Naive B cell (primary cell): Measurements from ENCODE around the gene GJC1. TPM values are rescaled to one million over a fixed set of nuclear protein-coding genes. Genes with fewer than 3 reads are reported as not detected.
"Not testable (repeated sequence)": the region's sequence is repeated elsewhere in the genome, so short reads cannot be mapped to it uniquely, and the experiment has no call there.

Experiments used
- ATAC-seq, 2 donors: fragments of 150-1000 bp; cut with Tn5 transposase; 2 replicates each; pipeline ENCODE4 v1.10.0; 2021; ENCODE audit warnings: low read depth in 2 of 2, mild to moderate bottlenecking in 2 of 2, moderate library complexity in 2 of 2
- DNase-seq: peaks from one replicate; pipeline ENCODE4 v3.0.0; 2022
- H3K27ac Mint-ChIP-seq, 6 donors: one replicate each; pipeline ENCODE4 v1.8.0; 2020 to 2022; ENCODE audit warnings: mild to moderate bottlenecking in 6 of 6, mixed read lengths in 6 of 6, moderate library complexity in 5 of 6, inconsistent platforms in 2 of 6
- H3K27me3 Mint-ChIP-seq, 3 donors: one replicate each; pipeline ENCODE4 v1.8.0; 2021 to 2022; ENCODE audit warnings: mixed read lengths in 3 of 3, mild to moderate bottlenecking in 1 of 3
- H3K36me3 Mint-ChIP-seq, 2 donors: one replicate each; pipeline ENCODE4 v1.8.0; 2020 to 2022; ENCODE audit warnings: mixed read lengths in 2 of 2, inconsistent platforms in 1 of 2, mild to moderate bottlenecking in 1 of 2
- H3K4me1 Mint-ChIP-seq, 3 donors: one replicate each; pipeline ENCODE4 v1.8.0; 2020 to 2022; ENCODE audit warnings: mixed read lengths in 3 of 3, inconsistent platforms in 1 of 3, mild to moderate bottlenecking in 1 of 3, moderate library complexity in 1 of 3
- H3K4me3 Mint-ChIP-seq, 8 donors: one replicate each; pipeline ENCODE4 v1.8.0; 2020 to 2022; ENCODE audit warnings: mild to moderate bottlenecking in 8 of 8, mixed read lengths in 8 of 8, moderate library complexity in 8 of 8, inconsistent platforms in 2 of 8
- H3K9me3 Mint-ChIP-seq, 7 donors: one replicate each; pipeline ENCODE4 v1.8.0; 2020 to 2022; ENCODE audit warnings: mixed read lengths in 7 of 7, mild to moderate bottlenecking in 5 of 7, inconsistent platforms in 2 of 7, moderate library complexity in 1 of 7
- polyA plus RNA-seq, 6 donors: library from polyadenylated mRNA; unstranded; fragments of 300-500 nt; fragmentation: Illumina TruSeq; gene quantifications; one replicate each; pipeline ENCODE4 v1.2.3, GENCODE V29; 2021; ENCODE audit warnings: low read depth in 6 of 6

The GJC1 gene
- polyA plus RNA-seq, 6 donors from 2014 or later: not detected

DNA sequence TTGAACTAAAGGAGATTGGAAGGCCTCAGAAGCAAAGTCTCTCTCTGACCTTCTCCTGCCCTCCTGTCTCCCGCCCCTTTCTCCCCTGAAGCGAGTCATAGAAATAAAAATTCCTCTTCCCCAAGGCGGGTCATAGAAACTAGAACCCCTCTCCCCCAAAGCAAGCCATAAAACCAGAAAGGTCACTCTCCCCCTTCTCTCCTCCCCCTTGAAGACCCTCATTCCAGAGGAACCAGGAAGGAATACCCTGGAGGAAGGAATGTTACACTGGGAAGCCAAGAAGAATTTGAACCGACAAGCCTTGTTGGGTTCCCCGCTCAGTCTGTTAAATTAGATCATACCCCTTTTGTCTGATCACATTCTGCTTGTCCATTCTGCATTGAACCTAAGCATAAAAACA is 2.7 kb upstream of the GJC1 start:
- peak overlapping the region in 1 of 8 donors; percentile 41 for H3K4me3 Mint-ChIP-seq
- H3K9me3 Mint-ChIP-seq: no peaks in the 10 kb centered on the region
- H3K4me1 Mint-ChIP-seq: peaks cover 7 to 13% (median 11%) of the 10 kb centered on the region in 3 donors
- DNase-seq (no peak), ATAC-seq (no peak)
- no peak overlapping the region for H3K27ac Mint-ChIP-seq
- H3K27me3 Mint-ChIP-seq: peaks cover 29 to 57% (median 36%) of the 10 kb centered on the region in 3 donors
- peaks cover 0 to 7% of the 10 kb centered on the region in 2 donors for H3K36me3 Mint-ChIP-seq

GRCh38 chr17:44831371-44831770 is 1.3 kb upstream of the GJC1 start:
- Mint-ChIP-seq H3K4me3 (peak overlapping the region in 6 of 8 donors; percentile 19 to 92 (median 39)), H3K4me1 (peaks cover 7 to 13% (median 11%) of the 10 kb centered on the region in 3 donors), H3K27ac (peak overlapping the region in 1 of 6 donors; percentile 67), H3K9me3 (no peaks in the 10 kb centered on the region), H3K27me3 (peaks cover 42 to 69% (median 47%) of the 10 kb centered on the region in 3 donors), H3K36me3 (peaks cover 0 to 7% of the 10 kb centered on the region in 2 donors)
- DNase-seq (no peak), ATAC-seq (no peak)

DNA sequence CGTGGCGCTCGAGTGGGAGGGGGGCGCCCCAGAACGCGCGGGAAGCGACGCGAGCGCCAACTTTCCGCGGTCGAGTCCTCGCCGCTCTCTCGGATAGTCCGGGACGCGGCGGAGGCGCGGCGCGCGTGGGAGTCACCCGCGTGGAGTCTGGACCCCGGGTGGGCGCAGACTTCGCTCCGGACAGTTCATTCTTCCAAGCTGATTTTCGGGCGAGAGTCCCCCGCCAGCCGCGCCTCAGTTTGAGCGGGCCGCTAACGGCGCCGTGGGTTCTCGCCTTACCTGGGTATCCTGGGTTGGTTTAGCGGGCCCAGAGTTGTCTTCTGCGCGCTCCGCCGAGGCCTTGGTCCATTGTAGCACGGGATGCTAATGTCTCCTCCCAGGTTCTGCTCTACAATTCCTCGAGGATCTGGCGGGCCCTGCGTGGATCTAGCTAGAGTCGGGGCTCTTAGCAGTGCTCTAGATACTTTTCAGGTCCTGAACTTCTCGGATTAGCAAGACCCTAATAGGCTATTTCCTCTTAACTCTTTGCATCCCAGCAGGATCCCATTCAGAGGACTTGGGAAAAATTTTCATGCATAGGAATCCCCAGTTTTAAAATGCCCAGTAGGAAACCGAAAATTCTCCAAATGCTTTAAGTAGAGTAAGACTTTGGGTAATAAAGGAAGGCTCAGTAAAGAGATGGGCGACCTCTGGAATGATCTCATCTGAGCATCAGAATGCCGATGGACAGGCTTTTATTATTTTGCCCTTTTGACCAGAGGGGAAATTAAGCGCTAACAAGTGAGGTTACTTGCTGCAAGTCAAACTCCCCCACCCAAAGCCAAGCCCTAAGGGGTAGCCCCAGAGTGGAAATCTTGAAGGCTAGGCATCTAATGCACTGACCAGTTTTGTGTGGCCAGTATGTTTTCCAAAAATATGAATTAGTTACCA is 537 bp upstream of the GJC1 start:
- Mint-ChIP-seq H3K4me3 (peak overlapping the region; percentile 70 to 93 (median 86)), H3K27ac (no peak overlapping the region), H3K4me1 (peaks cover 7 to 13% (median 11%) of the 10 kb centered on the region in 3 donors), H3K9me3 (no peaks in the 10 kb centered on the region), H3K27me3 (peaks cover 42 to 69% (median 47%) of the 10 kb centered on the region in 3 donors), H3K36me3 (peaks cover 0 to 7% of the 10 kb centered on the region in 2 donors)
- ATAC-seq: peak; percentile 34 to 42
- peak; percentile 1 for DNase-seq

DNA sequence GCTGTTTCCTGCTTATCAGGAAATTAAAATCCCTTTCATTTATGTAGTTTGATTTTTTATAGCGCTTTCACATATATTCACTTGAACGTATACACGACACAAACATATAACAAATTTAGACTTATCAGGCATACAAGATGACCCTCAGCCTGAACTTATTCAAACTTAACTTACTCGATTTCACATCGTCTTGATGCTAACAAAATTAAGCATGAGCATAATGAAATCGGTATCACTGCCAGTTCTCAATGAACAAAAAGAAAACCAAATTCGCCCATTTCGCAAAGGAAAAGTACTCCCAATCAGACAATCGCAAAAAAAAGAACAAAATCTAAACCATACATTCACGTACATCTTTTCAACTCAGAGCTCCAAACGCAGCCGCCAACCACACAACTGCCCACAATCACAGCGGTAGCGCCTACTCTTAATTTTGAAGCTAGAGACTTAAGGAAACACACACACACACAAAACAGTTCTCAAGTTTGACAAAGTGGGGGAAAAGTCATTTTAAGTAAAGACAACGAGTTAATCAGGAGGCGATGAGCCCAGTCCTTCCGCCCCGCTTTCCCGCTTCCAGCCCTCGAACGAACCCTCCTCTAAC is 1.1 kb downstream of the GJC1 start:
- peak; percentile 12 to 21 for ATAC-seq
- peak; percentile 5 for DNase-seq
- H3K27me3 Mint-ChIP-seq: peaks cover 42 to 57% (median 46%) of the 10 kb centered on the region in 3 donors
- H3K4me1 Mint-ChIP-seq: peaks cover 7 to 13% (median 11%) of the 10 kb centered on the region in 3 donors
- H3K27ac Mint-ChIP-seq: peak overlapping the region in 2 of 6 donors; percentile 51 to 72
- H3K36me3 Mint-ChIP-seq: peaks cover 0 to 7% of the 10 kb centered on the region in 2 donors
- peak overlapping the region; percentile 78 to 87 (median 83) for H3K4me3 Mint-ChIP-seq
- H3K9me3 Mint-ChIP-seq: no peaks in the 10 kb centered on the region

GRCh38 chr17:44827863-44828262 is 2.2 kb downstream of the GJC1 start:
- no peak overlapping the region for H3K4me3 Mint-ChIP-seq
- peaks cover 0 to 7% of the 10 kb centered on the region in 2 donors for H3K36me3 Mint-ChIP-seq
- H3K9me3 Mint-ChIP-seq: no peaks in the 10 kb centered on the region
- H3K27me3 Mint-ChIP-seq: peaks cover 30 to 51% (median 34%) of the 10 kb centered on the region in 3 donors
- ATAC-seq (no peak), DNase-seq (no peak)
- no peak overlapping the region for H3K27ac Mint-ChIP-seq
- peaks cover 7 to 13% (median 11%) of the 10 kb centered on the region in 3 donors for H3K4me1 Mint-ChIP-seq

DNA sequence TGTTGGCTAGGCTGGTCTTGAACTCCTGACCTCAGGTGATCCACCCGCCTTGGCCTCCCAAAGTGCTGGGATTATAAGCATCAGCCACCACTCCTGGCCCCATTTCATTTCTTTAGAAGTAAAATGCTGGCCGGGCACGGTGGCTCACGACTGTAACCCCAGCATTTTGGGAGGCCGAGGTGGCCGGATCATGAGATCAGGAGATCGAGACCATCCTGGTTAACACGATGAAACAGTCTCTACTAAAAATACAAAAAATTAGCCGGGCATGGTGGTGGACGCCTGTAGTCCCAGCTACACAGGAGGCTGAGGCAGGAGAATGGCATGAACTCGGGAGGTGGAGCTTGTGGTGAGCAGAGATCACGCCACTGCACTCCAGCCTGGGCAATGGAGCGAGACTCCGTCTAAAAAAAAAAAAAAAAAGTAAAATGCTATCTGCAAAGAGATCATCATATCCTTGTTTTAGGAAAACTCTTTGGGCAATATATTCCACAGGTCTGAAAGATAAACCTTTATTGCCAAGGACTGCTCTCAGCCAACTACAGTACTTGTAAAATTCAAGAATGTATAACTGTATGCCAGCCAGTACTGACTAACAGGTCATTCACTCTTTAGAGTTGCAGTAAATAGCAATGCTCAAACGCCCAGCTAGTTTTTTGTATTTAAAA is 3.8 kb downstream of the GJC1 start:
- Mint-ChIP-seq H3K4me3 (peak overlapping the region in 1 of 8 donors; percentile 52), H3K27ac (no peak overlapping the region), H3K27me3 (peaks cover 25 to 38% (median 29%) of the 10 kb centered on the region in 3 donors), H3K4me1 (peaks cover 7 to 13% (median 11%) of the 10 kb centered on the region in 3 donors), H3K9me3 (no peaks in the 10 kb centered on the region), H3K36me3 (peaks cover 0 to 7% of the 10 kb centered on the region in 2 donors)
- DNase-seq: no peak
- no peak for ATAC-seq

DNA sequence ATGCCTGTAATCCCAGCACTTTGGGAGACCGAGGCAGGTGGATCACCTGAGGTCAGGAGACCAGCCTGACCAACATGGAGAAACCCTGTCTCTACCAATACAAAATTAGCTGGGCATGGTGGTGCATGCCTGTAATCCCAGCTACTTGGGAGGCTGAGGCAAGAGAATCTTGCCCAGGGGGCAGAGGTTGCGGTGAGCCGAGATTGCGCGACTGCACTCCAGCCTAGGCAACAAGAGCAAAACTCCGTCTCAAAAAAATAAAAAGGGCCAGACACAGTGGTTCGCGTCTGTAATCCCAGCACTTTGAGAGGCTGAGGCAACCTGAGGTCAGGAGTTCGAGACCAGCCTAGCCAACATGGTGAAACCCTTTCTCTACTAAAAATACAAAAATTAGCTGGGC is 4.9 kb downstream of the GJC1 start:
- H3K4me1 Mint-ChIP-seq: peaks cover 7 to 11% (median 10%) of the 10 kb centered on the region in 3 donors
- H3K27ac Mint-ChIP-seq, H3K4me3 Mint-ChIP-seq, H3K9me3 Mint-ChIP-seq, DNase-seq, H3K36me3 Mint-ChIP-seq, ATAC-seq: not testable (repeated sequence)
- peaks cover 23 to 32% (median 29%) of the 10 kb centered on the region in 3 donors for H3K27me3 Mint-ChIP-seq

- H3K4me3 Mint-ChIP-seq: no peak overlapping the region
- DNase-seq (no peak), ATAC-seq (no peak)
- peaks cover 0 to 11% (median 6%) of the 10 kb centered on the region in 3 donors for H3K27me3 Mint-ChIP-seq
- no peaks in the 10 kb centered on the region for H3K9me3 Mint-ChIP-seq
- no peak overlapping the region for H3K27ac Mint-ChIP-seq
- H3K36me3 Mint-ChIP-seq: no peaks in the 10 kb centered on the region
- H3K4me1 Mint-ChIP-seq: no peaks in the 10 kb centered on the region
These were observed 9.4 kb downstream of the GJC1 start for GRCh38 chr17:44820631-44821212.

DNA sequence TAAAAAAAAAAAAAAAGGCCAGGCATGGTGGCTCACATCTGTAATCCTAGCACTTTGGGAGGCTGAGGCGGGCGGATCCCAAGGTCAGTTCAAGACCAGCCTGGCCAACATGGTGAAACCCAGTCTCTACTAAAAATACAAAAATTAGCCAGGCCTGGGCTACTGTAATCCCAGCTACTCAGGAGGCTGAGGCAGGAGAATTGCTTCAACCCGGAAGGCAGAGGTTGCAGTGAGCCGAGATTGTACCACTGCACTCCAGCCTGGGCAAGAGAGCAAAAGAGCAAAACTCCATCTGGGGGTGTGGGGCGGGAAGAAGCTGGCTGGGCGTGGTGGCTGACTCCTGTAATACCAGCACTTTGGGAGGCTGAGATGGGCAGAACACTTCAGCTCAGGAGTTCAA is 11.6 kb downstream of the GJC1 start:
- H3K27ac Mint-ChIP-seq, DNase-seq, H3K9me3 Mint-ChIP-seq, ATAC-seq, H3K36me3 Mint-ChIP-seq, H3K4me1 Mint-ChIP-seq, H3K4me3 Mint-ChIP-seq: not testable (repeated sequence)
- peaks cover 0 to 11% (median 2%) of the 10 kb centered on the region in 3 donors for H3K27me3 Mint-ChIP-seq

DNA sequence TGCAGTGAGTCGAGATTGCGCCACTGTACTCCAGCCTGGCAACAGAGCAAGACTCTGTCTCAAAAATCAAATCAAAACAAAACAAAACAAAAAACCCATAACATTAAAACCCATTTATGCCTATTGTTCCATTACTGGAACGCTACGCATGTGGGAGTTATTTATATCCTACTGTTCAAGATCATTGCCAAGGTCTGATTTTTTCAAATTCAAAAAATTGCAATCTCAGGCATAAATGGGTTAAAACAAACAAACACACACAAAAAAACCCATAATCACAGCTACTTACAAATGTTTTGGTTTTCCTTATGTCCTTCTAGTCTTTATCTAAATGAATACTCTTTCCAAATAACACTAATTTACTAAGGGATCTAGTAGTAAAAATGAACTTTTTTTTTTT is 17.8 kb downstream of the GJC1 start:
- H3K36me3 Mint-ChIP-seq: no peaks in the 10 kb centered on the region
- no peak overlapping the region for H3K4me3 Mint-ChIP-seq
- no peak overlapping the region for H3K27ac Mint-ChIP-seq
- H3K9me3 Mint-ChIP-seq: no peaks in the 10 kb centered on the region
- no peaks in the 10 kb centered on the region for H3K4me1 Mint-ChIP-seq
- DNase-seq: no peak
- no peak for ATAC-seq
- H3K27me3 Mint-ChIP-seq: peaks cover 0 to 6% (median 3%) of the 10 kb centered on the region in 3 donors

- H3K9me3 Mint-ChIP-seq, H3K4me3 Mint-ChIP-seq, H3K4me1 Mint-ChIP-seq, ATAC-seq, H3K27me3 Mint-ChIP-seq, DNase-seq, H3K36me3 Mint-ChIP-seq: not testable (repeated sequence)
- H3K27ac Mint-ChIP-seq: peak overlapping the region in 1 of 6 donors; percentile 69
These were observed 21.3 kb downstream of the GJC1 start for GRCh38 chr17:44808656-44809388.

DNA sequence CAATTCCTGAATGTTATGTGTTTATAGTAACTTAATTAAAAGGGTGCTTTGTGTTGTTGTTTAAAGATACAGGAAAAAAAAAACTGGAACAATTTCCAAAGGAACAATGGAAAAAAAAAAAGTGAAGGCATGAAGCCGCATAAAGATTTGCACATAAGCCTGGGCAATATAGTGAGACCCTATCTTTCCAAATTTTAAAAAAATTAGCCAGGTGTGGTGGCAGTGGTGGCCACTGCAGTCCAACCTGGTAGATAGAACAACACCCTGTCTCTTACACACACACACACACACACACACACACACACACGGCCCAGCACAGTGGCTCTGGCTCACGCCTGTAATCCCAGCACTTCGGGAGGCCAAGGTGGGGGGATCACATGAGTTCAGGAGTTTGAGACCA is 21.9 kb downstream of the GJC1 start:
- ATAC-seq: no peak
- no peak overlapping the region for H3K27ac Mint-ChIP-seq
- H3K4me1 Mint-ChIP-seq: no peaks in the 10 kb centered on the region
- H3K36me3 Mint-ChIP-seq: no peaks in the 10 kb centered on the region
- no peak overlapping the region for H3K4me3 Mint-ChIP-seq
- H3K27me3 Mint-ChIP-seq: peaks cover 4 to 6% (median 6%) of the 10 kb centered on the region in 3 donors
- DNase-seq: no peak
- H3K9me3 Mint-ChIP-seq: no peaks in the 10 kb centered on the region
